ENCODE results near the gene TP53BP2.

The TP53BP2 gene

DNA sequence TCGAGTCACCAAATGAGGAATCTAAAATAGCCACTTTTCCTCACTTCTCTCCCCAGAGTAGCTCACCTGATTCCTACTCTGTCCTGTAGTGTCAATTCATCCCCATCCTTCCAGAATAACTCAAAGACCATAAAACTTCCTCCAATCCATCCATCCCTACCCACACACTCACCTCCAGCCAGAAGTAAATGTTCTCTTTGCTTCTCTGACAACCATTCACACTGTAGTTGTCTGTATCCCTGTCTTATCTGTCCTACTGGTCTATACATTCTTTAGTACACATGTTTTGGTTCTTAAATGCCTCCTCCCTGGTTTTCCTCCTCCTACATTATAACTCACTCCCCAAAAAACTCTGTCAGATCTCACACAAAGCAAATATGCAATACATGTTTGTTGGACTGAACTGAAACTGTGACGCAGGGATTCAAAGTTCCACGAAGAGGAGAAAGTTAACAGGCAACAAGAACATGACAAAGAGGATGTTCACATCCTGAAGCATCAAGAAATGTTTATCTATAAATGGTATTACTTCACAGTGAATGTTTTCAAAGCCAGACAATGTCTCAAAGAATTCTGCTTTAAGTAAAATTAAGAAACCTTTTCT lies 11.0 kb downstream of the TP53BP2 start:
- H3K4me3 ChIP-seq (ENCODE audit: low read length): no peak overlapping the region
- no peak overlapping the region for H2AFZ ChIP-seq (ENCODE audit: low read depth, low read length)
- H3K36me3 ChIP-seq (ENCODE audit: insufficient read depth, low read length): no peaks in the 10 kb centered on the region
- no peaks in the 10 kb centered on the region for H3K27me3 ChIP-seq (ENCODE audit: insufficient read depth, low read length)
- H3K4me1 ChIP-seq (ENCODE audit: insufficient read depth, low read length): peaks cover 2% of the 10 kb centered on the region
- peaks cover 2% of the 10 kb centered on the region for H3K9me3 ChIP-seq (ENCODE audit: low read length)

DNA sequence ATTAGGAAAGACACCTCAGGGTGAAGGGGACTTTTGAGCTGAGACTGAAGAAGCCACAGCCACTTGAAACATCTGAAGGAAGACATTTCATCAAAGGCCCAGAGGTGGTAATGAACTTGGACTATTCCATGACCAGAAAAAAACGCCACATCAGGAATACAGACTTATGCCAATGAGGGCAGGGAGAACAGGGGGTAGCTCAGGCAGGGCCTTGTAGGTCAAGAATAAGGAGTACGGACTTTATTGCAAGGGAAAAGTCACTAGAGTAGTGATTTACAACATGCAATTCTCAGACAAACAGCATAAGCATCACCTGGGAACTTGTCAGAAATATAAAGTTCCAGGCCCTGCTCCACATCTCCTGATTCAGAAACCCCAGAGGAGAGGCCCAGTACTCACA lies 11.8 kb downstream of the TP53BP2 start:
- no peaks in the 10 kb centered on the region for H3K27me3 ChIP-seq (ENCODE audit: insufficient read depth, low read length)
- H3K4me1 ChIP-seq (ENCODE audit: insufficient read depth, low read length): peaks cover 2% of the 10 kb centered on the region
- no peak overlapping the region for H2AFZ ChIP-seq (ENCODE audit: low read depth, low read length)
- H3K4me3 ChIP-seq (ENCODE audit: low read length): no peak overlapping the region
- H3K36me3 ChIP-seq (ENCODE audit: insufficient read depth, low read length): no peaks in the 10 kb centered on the region
- no peaks in the 10 kb centered on the region for H3K9me3 ChIP-seq (ENCODE audit: low read length)

DNA sequence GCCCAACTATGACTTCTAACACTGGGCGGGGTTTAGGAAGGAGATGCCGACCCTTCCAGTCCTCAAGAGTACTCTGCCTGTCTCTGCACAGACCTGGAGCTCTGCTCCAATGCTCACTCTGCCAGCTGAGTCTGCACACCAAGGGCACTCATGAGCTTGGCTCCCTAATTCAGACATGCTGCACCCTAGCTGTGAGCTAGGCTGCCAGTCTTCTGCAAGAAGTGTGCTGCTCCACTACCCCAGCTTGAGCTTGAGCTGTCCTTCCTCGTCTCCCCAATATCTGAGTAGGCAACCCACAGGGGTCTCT lies 13.2 kb downstream of the TP53BP2 start:
- Histone ChIP-seq H3K9me3 (ENCODE audit: low read length) (no peaks in the 10 kb centered on the region), H3K4me3 (ENCODE audit: low read length) (no peak overlapping the region), H3K36me3 (ENCODE audit: insufficient read depth, low read length) (no peaks in the 10 kb centered on the region), H2AFZ (ENCODE audit: low read depth, low read length) (no peak overlapping the region), H3K27me3 (ENCODE audit: insufficient read depth, low read length) (no peaks in the 10 kb centered on the region), H3K4me1 (ENCODE audit: insufficient read depth, low read length) (peaks cover 2% of the 10 kb centered on the region)

DNA sequence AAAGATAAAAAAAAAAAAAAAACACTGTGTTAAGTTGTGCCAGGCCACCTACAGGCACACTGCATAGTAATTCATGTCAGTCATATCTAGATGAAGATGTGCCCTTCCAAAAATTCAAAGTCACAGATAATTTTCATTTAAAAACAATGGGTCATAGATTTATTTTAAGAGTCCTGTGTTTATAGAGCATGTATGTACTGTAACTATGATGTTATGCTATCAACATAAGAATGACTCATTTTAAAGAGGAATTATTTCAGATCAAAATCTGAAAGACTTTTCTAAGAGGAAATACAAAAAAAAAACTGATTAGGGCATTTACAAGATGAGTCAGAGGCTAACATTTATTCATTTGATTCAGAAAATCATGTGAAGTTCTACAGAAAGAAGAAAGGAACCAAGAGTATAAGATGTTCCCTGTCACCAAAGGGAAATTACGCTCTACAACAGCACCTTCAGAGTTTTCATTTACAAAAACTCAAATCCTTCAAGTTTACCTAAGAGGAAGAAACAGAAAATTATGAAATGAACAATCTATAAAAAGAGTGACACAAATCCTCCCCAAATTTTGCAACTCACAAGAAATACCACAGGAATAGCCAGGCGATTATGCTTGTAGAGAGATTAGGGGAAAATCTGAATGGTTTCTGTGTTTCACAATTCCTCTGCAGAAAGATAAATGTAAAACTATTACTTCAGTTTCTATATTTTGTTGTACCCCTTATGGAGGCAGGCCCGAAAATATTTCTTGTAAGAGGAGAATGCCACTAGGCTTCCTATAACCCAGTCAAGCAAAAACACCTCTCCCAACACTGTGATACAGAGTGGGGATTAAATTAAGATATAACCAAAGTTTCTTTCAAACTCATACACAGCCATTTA lies 13.8 kb downstream of the TP53BP2 start:
- Histone ChIP-seq H2AFZ (ENCODE audit: low read depth, low read length) (no peak overlapping the region), H3K36me3 (ENCODE audit: insufficient read depth, low read length) (no peaks in the 10 kb centered on the region), H3K4me3 (ENCODE audit: low read length) (no peak overlapping the region), H3K9me3 (ENCODE audit: low read length) (no peaks in the 10 kb centered on the region), H3K27me3 (ENCODE audit: insufficient read depth, low read length) (no peaks in the 10 kb centered on the region), H3K4me1 (ENCODE audit: insufficient read depth, low read length) (peaks cover 2% of the 10 kb centered on the region)

DNA sequence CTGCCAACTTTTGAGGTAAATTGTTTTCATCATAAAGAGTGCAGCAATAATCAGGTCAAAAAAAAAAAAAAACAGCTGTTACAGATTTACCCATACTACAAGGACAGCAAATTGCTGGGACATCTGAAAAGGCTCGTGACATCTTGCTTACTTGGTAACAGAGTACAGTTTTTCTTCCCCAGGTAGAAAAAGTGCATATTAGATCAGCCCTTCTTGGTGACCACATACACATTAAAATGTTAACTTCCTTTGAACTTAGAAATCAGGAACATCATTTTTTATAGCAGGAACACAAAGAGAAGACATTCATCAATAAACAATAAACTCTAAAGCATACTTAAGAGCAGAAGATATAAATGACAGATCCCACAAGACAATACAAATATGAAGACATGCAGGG lies 16.1 kb downstream of the TP53BP2 start:
- no peaks in the 10 kb centered on the region for H3K36me3 ChIP-seq (ENCODE audit: insufficient read depth, low read length)
- H3K4me3 ChIP-seq (ENCODE audit: low read length): no peak overlapping the region
- H3K4me1 ChIP-seq (ENCODE audit: insufficient read depth, low read length): peaks cover 2% of the 10 kb centered on the region
- H3K9me3 ChIP-seq (ENCODE audit: low read length): no peaks in the 10 kb centered on the region
- no peak overlapping the region for H2AFZ ChIP-seq (ENCODE audit: low read depth, low read length)
- no peaks in the 10 kb centered on the region for H3K27me3 ChIP-seq (ENCODE audit: insufficient read depth, low read length)

DNA sequence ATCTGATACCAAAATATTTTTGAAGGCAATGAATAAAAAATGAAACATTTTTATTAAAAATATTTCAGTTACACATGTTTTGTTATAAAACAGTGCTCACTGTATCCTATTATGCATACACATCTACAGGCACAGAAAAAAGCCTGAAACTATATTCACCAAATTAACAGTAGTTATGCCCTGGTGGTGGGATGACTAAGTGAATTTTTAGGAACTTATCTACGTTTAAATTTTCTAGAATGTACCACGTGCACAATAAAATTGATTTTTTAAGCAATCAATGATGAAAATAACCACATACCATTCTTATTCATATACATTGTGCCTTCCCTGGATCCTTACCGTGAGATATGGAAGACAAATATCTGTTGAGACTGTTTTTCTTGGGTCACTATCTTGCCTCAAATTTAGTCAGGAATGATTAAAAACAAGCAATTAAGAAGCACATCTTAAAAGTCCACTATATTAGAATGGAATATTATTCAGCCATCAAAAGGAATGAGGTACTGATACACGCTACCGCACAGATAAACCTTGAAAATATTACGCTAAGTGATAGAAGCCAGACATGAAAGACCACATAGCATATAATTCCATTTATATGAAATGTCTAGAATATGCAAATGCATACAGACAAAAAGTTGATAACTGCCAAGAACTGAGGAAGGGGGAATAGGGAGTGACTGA lies 17.4 kb downstream of the TP53BP2 start:
- Histone ChIP-seq H3K27me3 (ENCODE audit: insufficient read depth, low read length) (no peaks in the 10 kb centered on the region), H3K4me1 (ENCODE audit: insufficient read depth, low read length) (peaks cover 2% of the 10 kb centered on the region), H2AFZ (ENCODE audit: low read depth, low read length) (no peak overlapping the region), H3K9me3 (ENCODE audit: low read length) (no peaks in the 10 kb centered on the region), H3K36me3 (ENCODE audit: insufficient read depth, low read length) (no peaks in the 10 kb centered on the region), H3K4me3 (ENCODE audit: low read length) (no peak overlapping the region)

DNA sequence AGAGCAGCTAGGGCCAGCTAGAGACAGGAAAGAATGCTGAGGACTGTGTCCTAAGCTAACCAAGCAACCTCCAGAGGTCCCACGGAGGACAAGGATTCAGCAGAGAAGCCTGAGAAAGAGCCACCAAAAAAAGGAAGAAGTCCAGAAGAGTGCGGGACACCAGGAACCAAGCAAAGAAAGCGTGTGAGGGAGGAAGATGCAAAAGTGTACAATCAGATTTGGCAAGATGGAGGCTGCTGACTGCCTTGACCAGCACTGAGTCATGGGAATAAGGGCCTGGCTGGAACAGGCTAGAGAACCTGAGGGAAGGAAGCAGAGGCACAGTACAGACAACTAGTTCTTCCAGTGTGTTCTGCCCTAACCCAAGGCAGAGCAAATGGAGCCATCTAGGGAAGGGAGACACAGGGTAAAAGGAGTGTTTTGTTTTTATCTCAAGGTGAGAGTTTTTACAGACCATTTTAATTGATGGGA lies 18.5 kb downstream of the TP53BP2 start:
- peaks cover 2% of the 10 kb centered on the region for H3K4me1 ChIP-seq (ENCODE audit: insufficient read depth, low read length)
- H3K4me3 ChIP-seq (ENCODE audit: low read length): no peak overlapping the region
- no peaks in the 10 kb centered on the region for H3K27me3 ChIP-seq (ENCODE audit: insufficient read depth, low read length)
- no peaks in the 10 kb centered on the region for H3K36me3 ChIP-seq (ENCODE audit: insufficient read depth, low read length)
- no peaks in the 10 kb centered on the region for H3K9me3 ChIP-seq (ENCODE audit: low read length)
- H2AFZ ChIP-seq (ENCODE audit: low read depth, low read length): no peak overlapping the region

DNA sequence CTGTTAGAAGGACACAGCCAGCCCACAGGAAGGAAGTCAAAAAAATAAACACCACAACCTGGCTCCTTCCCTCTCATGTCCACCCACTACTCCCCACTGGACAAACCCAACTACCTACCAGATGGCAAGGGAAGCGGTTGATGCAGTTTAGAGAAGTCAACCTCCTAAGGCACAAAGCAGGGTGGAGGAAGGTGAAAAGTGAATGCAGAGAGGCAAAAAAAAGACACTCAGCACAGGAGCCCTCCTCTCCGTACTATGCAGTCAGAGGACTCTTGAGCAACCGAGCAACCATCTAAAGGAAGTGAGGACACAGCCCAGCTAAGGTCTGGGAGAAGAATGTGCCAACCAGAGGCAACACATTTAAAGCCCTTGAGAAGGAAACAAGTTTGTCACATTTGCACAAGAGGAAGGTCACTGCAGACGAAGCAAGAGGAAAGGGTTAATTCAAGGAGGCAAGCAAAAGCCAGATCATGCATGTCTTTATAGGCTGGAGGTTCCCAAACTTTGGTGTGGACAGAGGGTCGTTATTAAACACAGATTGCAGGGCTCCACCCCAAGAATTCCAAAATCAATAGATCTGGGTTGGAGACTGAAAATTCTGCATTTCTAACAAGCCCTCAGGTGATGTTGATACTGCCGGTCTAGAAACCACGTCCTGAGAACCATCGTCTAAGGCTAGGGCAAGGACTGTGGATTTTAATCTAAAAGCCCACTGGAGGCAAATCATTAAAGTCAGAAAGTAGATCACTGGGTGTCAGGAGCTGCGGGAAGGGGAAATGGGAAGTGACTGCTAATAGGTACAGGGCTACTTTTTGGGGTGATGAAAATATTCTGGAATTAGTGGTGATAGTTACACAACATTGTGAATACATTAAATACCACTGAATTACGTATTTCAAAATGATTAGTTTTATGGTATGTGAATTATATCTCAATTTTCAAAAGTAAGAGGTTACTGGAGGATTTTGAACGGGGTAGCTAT lies 19.7 kb downstream of the TP53BP2 start:
- Histone ChIP-seq H3K36me3 (ENCODE audit: insufficient read depth, low read length) (peaks cover 4% of the 10 kb centered on the region), H3K9me3 (ENCODE audit: low read length) (no peaks in the 10 kb centered on the region), H2AFZ (ENCODE audit: low read depth, low read length) (no peak overlapping the region), H3K4me3 (ENCODE audit: low read length) (no peak overlapping the region), H3K4me1 (ENCODE audit: insufficient read depth, low read length) (no peaks in the 10 kb centered on the region), H3K27me3 (ENCODE audit: insufficient read depth, low read length) (no peaks in the 10 kb centered on the region)

DNA sequence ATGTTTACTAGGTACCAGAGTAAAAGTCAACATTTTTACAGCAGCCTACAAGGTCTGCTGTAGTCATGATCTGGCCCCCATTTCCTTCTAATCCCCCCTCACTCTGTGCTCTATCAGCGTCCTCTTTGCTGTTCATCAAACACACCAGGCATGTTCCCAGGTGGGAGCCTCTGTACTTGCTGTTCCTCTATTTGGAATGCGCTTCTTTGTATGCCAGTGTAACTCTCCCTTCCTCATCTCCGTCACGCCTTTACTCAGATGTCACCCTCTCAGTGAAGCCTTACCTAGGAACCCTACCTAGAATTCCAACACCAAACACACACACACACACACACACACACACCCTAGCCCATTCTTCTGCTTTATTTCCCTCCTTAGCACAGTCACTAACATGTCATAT lies 21.0 kb downstream of the TP53BP2 start:
- H3K9me3 ChIP-seq (ENCODE audit: low read length): no peaks in the 10 kb centered on the region
- peaks cover 17% of the 10 kb centered on the region for H3K36me3 ChIP-seq (ENCODE audit: insufficient read depth, low read length)

DNA sequence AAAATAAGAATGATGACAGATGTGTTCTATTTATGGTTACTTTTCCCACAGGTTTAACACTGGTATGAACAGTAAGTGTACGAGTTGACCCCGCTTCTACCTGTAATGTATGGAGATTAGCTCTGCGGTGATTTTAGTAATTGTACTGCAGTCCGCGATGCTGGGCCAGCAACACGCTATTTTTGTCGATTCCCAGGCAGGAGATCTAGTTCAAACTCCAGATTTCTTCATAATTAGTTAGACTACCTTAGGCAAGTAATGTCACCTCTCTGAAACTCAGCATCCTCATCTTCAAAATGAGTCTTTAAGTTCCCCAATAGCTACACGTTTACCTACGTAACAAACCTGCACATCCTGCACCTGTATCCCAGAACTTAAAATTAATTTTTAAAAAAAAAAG lies 21.5 kb downstream of the TP53BP2 start:
- H3K4me3 ChIP-seq (ENCODE audit: low read length): no peak overlapping the region
- no peaks in the 10 kb centered on the region for H3K4me1 ChIP-seq (ENCODE audit: insufficient read depth, low read length)
- H3K27me3 ChIP-seq (ENCODE audit: insufficient read depth, low read length): no peaks in the 10 kb centered on the region
- H3K36me3 ChIP-seq (ENCODE audit: insufficient read depth, low read length): peaks cover 19% of the 10 kb centered on the region
- no peaks in the 10 kb centered on the region for H3K9me3 ChIP-seq (ENCODE audit: low read length)
- no peak overlapping the region for H2AFZ ChIP-seq (ENCODE audit: low read depth, low read length)

More for the DNA sequence above, 21.0 kb downstream of the TP53BP2 start:
- no peaks in the 10 kb centered on the region for H3K4me1 ChIP-seq (ENCODE audit: insufficient read depth, low read length)
- no peak overlapping the region for H2AFZ ChIP-seq (ENCODE audit: low read depth, low read length)
- H3K27me3 ChIP-seq (ENCODE audit: insufficient read depth, low read length): no peaks in the 10 kb centered on the region
- H3K4me3 ChIP-seq (ENCODE audit: low read length): no peak overlapping the region

DNA sequence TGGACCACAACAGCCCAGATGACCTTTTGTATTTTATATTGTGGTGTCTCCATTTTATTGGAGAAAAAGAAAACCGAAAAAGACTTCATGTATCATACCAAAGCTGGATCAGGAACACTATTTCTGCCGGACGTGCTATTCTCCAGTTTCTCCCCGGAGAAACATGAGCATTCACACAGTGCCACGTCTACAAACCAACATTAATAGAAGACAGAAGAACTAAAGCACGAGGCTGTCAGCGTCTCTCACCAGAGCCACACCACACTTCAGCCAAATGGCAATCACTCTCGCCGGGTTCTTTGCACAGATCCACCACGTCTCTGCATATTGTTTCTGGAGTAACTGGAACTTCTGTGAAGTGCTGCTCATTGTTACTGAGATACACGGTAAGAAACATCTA lies 24.8 kb downstream of the TP53BP2 start:
- Histone ChIP-seq H3K27me3 (ENCODE audit: insufficient read depth, low read length) (no peaks in the 10 kb centered on the region), H2AFZ (ENCODE audit: low read depth, low read length) (no peak overlapping the region), H3K36me3 (ENCODE audit: insufficient read depth, low read length) (peaks cover 31% of the 10 kb centered on the region), H3K4me3 (ENCODE audit: low read length) (no peak overlapping the region), H3K4me1 (ENCODE audit: insufficient read depth, low read length) (no peaks in the 10 kb centered on the region), H3K9me3 (ENCODE audit: low read length) (no peaks in the 10 kb centered on the region)

DNA sequence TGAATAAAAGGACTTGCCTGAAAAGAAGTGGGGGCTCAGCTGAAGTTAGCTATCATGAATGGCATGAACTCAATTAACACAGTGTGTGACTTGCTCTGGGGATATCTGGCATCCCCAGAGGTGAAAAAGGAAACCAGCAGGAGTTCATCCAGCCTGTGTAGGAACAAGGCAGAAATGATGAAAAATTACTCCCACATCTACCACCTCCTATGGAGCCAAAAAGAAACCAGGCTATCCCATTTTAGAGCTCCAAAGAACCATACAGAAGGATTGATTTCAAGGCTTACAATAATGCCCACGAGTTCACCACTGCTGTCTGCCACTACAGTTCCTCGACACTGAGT lies 25.3 kb downstream of the TP53BP2 start:
- no peaks in the 10 kb centered on the region for H3K4me1 ChIP-seq (ENCODE audit: insufficient read depth, low read length)
- no peaks in the 10 kb centered on the region for H3K27me3 ChIP-seq (ENCODE audit: insufficient read depth, low read length)
- H3K4me3 ChIP-seq (ENCODE audit: low read length): no peak overlapping the region
- peaks cover 33% of the 10 kb centered on the region for H3K36me3 ChIP-seq (ENCODE audit: insufficient read depth, low read length)
- no peaks in the 10 kb centered on the region for H3K9me3 ChIP-seq (ENCODE audit: low read length)
- no peak overlapping the region for H2AFZ ChIP-seq (ENCODE audit: low read depth, low read length)

Data from neuron (in vitro differentiated cells).